ENCODE results near the gene TMIE. TPM values are rescaled to one million over a fixed set of nuclear protein-coding genes. Genes with fewer than 3 reads are reported as not detected.

Gene TMIE
- total RNA-seq, 2 experiments from 2014 or later = 1.5 to 1.6 TPM

- CTCF ChIA-PET = no interaction called here
- H3K9me3 Mint-ChIP-seq (ENCODE audit: low read depth) = no peaks in the 10 kb centered on the region
- H3K27me3 Mint-ChIP-seq = no peaks in the 10 kb centered on the region
- ATAC-seq (no peak), DNase-seq (peak; percentile 2)
- H3K36me3 Mint-ChIP-seq (ENCODE audit: low read depth) = no peaks in the 10 kb centered on the region
- H3K27ac Mint-ChIP-seq = no peak overlapping the region
- no peaks in the 10 kb centered on the region for H3K4me1 Mint-ChIP-seq
- no peak overlapping the region for H3K4me3 Mint-ChIP-seq
- intact Hi-C loops (cut with DNase I, micrococcal nuclease) = no loop called here
- POLR2A ChIA-PET = no interaction called here
Measured at GRCh38 chr3:46712191-46713049, 11.2 kb downstream of the TMIE start.

DNA sequence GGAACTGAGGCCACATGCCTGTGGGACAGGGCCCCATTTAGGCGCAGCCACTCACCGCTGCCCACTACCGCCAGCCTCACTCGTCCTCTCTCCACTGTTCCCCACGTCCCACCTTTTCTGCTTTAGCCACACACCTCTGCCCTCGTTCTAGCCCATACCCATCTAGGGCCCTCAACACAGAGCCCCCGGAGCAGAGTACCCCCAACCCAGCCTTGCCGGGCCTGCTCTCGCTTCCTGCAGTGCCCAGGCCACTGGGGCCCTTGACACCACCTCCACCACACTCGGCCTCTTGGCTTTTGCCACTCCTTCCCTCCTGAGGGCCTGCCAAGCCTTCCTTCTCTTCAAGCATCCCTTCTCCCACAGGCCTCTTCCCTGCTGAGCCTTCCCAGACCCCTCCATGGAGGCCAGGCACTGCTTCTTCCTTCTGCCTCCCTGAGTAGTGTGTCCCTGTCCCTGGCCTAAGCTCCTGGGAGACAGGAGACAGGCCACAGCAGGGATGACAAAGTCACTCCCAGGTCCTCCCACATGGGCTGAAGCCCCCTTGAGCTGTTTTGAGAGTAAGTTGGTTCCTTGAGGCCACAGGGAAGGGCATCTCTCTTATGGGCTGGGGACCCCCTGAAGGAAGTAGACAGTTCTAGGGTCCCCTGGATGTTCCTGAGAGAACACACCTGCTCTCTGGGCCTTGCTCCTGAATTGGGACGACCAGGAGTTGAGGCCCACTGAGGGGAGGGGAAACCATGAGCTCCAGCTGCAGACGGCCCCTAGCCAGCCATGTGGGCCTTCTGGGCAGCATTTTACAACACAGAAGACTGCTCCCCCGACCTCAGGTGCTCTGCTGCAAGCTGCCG is 12.1 kb downstream of the TMIE start:
- intact Hi-C loops (cut with DNase I, micrococcal nuclease) = no loop called here
- DNase-seq (peak; percentile 2), ATAC-seq (no peak)
- Mint-ChIP-seq H3K27me3 (peaks cover under 1% of the 10 kb centered on the region), H3K27ac (no peak overlapping the region), H3K36me3 (ENCODE audit: low read depth) (no peaks in the 10 kb centered on the region), H3K4me1 (no peaks in the 10 kb centered on the region), H3K4me3 (no peak overlapping the region), H3K9me3 (ENCODE audit: low read depth) (no peaks in the 10 kb centered on the region)
- CTCF ChIA-PET = no interaction called here
- POLR2A ChIA-PET = no interaction called here

DNA sequence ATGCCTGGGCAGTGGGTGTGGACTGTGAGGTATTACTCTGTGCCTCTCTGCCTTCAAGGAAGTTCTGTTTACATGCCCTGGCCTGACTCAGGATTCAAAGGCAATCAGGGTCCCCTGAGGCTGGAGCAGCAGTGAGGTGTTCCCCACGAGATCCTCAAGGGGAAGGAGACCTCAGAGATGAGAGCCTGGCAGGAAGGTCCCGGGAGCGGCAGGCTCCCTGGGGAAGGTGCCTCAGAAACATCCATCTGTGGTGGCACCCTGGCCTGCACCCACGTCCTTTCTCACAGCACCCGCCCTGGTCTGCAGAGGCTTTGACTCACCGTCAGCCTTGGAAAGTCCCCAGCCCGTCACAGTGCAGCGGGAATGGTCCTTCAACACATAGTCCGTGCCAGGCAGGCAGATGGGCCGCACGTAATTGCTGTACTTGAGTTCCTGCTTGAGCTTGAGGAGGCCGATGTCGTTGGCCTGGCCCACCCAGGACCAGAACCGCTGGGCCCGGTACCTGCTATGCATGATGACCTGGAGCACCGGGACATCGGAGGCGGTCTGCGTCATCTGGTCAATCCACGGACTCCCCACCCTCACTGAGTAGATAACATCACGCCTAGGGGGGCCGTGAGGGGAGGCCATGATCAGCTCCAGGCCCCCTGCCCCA is 12.8 kb downstream of the TMIE start:
- ChIA-PET CTCF (interaction anchor here (0.7 to 1.0 kb wide), 2 partner anchors 10 to 11 kb away, joined by 3 read pairs; no protein-coding TSS in a partner anchor), POLR2A (no interaction called here)
- peaks cover 5% of the 10 kb centered on the region for H3K27me3 Mint-ChIP-seq
- intact Hi-C loops (cut with DNase I, micrococcal nuclease) = no loop called here
- no peak overlapping the region for H3K4me3 Mint-ChIP-seq
- peak; percentile 58 for DNase-seq
- no peaks in the 10 kb centered on the region for H3K36me3 Mint-ChIP-seq (ENCODE audit: low read depth)
- peak; percentile 78 for ATAC-seq
- H3K9me3 Mint-ChIP-seq (ENCODE audit: low read depth) = no peaks in the 10 kb centered on the region
- no peak overlapping the region for H3K27ac Mint-ChIP-seq
- H3K4me1 Mint-ChIP-seq = no peaks in the 10 kb centered on the region

DNA sequence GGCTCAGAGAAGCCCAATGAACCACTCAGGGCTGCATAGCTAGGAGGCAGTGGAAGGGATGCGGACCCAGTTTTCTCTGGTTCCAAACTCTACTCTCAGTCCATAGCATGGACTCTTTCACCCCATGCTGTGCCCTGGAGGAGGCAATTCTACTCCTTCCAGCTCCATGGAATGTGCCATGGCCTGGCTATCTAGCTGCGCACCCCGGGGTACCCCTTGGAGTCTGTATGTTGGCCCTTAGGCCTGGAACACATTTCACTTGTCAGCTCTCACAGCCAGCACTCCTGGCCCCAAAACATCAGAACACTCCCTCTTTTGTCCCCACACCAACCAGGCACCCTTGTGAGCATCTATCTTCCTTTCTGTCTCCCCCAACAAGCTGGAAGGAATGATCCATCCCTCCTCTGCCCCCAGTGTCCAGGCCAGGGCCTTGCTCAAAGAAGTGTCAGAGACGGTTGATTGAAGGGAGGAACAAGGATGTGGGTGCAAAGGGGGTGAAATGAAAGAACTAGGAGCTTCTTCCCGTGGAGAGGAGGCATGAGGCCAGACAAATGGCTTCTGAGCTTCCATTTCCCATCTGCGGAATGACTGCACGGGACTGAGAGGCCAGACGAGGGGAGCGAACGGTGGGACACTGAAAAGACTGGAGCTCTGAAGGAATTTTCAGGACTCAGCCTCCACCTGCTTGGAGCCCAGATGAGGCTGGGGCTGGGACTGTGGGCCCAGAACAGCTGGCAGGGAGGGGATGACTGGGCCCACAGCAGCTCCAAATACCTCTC is 13.7 kb downstream of the TMIE start:
- ATAC-seq = no peak
- H3K27ac Mint-ChIP-seq = no peak overlapping the region

DNA sequence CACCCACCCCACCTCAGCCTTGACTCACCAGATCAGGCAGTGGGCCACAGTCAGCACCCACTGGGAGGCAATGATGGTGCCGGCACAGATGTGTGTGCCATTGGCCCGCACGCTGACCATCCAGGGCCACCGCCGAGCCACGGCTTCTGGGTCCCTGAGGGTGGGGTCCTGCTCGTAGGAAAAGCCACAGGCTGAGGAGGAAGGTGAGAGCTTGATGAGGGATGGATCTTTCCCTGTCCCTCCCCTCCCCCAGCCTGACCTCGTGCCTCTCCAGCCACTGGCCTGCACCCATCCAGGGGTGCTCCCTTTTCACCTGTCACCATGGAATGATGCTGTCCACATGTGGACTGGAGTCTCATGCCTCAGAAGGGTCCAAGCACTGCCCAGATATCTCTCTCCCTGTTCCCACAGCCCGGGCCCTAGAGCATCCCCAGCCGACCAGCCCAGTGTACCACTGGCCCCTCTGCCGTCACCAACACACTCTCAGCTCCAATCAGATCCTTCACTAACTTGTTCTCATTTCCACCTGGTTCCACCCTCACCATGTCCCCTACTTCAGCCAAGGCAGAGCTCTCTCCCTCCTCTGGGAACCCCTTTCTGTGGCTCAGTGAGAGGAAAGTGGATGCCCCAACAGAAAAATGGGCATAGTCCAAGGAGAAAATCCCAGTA is 14.4 kb downstream of the TMIE start:
- Mint-ChIP-seq H3K36me3 (ENCODE audit: low read depth) (no peaks in the 10 kb centered on the region), H3K4me1 (no peaks in the 10 kb centered on the region), H3K9me3 (ENCODE audit: low read depth) (no peaks in the 10 kb centered on the region), H3K27ac (no peak overlapping the region), H3K27me3 (peaks cover 9% of the 10 kb centered on the region), H3K4me3 (no peak overlapping the region)
- intact Hi-C loops (cut with DNase I, micrococcal nuclease) = no loop called here
- no peak for ATAC-seq
- DNase-seq = no peak
- ChIA-PET POLR2A (no interaction called here), CTCF (interaction anchor here (0.8 to 1.3 kb wide), 2 partner anchors 22 to 179 kb away, joined by 3 read pairs; partner anchors contain the start of gene ALS2CL)

More for the DNA sequence above, 13.7 kb downstream of the TMIE start:
- Mint-ChIP-seq H3K4me1 (no peaks in the 10 kb centered on the region), H3K9me3 (ENCODE audit: low read depth) (no peaks in the 10 kb centered on the region), H3K36me3 (ENCODE audit: low read depth) (no peaks in the 10 kb centered on the region), H3K27me3 (peaks cover 7% of the 10 kb centered on the region), H3K4me3 (no peak overlapping the region)
- DNase-seq = no peak
- POLR2A ChIA-PET = no interaction called here
- intact Hi-C loops (cut with DNase I, micrococcal nuclease) = no loop called here
- CTCF ChIA-PET = interaction anchor here (0.7 to 1.3 kb wide), 4 partner anchors 10 to 180 kb away, joined by 3 read pairs; partner anchors contain the start of gene ALS2CL

- H3K4me3 Mint-ChIP-seq = no peak overlapping the region
- no peak overlapping the region for H3K27ac Mint-ChIP-seq
- H3K9me3 Mint-ChIP-seq (ENCODE audit: low read depth) = no peaks in the 10 kb centered on the region
- POLR2A ChIA-PET = no interaction called here
- intact Hi-C loops (cut with DNase I, micrococcal nuclease) = no loop called here
- H3K27me3 Mint-ChIP-seq = peaks cover 14% of the 10 kb centered on the region
- no peaks in the 10 kb centered on the region for H3K36me3 Mint-ChIP-seq (ENCODE audit: low read depth)
- CTCF ChIA-PET = interaction anchor here (1.0 kb wide), 2 partner anchors 94 to 227 kb away, joined by 3 read pairs; no protein-coding TSS in a partner anchor
- ATAC-seq (no peak), DNase-seq (no peak)
- H3K4me1 Mint-ChIP-seq = no peaks in the 10 kb centered on the region
Measured at GRCh38 chr3:46716461-46717441, 15.6 kb downstream of the TMIE start.

DNA sequence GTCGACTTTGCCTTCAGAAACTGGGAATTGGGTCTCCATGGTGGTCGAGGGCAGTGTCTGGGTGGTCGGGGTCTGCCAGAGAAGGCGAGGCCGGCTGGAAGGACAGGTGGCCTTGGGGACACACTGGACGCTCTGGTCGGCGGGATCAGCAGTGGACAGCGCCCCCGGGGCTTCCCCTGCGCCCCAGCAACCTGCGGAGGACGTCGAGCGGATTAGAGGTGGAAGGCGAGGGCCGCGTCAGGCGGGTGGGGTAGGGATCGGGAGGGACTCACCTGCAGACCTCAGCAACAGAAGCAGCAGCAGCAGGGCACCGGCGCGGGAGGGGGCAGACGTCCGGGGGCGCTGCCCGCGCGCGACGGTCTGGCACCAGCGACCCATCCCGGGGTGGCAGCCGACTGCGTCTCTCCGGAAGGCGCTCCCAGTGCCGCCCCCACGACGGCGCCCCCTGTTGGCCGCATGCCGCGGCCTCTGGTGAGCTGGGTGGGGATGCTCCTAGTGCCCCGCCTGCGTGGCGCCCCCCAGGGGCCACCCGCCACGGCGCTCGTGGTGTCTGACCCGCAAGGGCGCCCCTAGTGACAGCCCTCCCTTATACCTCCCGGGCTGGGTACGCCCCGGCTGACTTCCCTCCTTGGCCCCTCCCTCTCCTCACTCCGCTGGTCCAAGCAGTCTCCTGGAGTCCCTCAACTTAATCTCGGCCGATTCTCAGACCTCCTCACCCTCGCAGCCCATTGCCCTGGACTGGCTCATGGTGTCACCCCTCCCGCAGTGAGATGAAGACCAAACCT is 16.4 kb downstream of the TMIE start, which contains the start of gene PRSS50:
Gene PRSS50, minus strand, starts transcription at position 423 of the 785 bp plus-strand sequence. Its CDS starts 45 bp downstream, at position 378.
- H3K27me3 Mint-ChIP-seq = peaks cover 14% of the 10 kb centered on the region
- ATAC-seq (peak; percentile 82), DNase-seq (peak; percentile 73)
- no peak within 1 kb of the TSS for H3K4me3 Mint-ChIP-seq
- H3K36me3 Mint-ChIP-seq (ENCODE audit: low read depth) = no peaks in the 10 kb centered on the region
- CTCF ChIA-PET = interaction anchor here (0.8 to 1.3 kb wide), 5 partner anchors 15 to 228 kb away, joined by 3 to 4 read pairs (median 3); partner anchors contain the start of gene MYL3
- POLR2A ChIA-PET = no interaction called here
- intact Hi-C loops (cut with DNase I, micrococcal nuclease) = no loop called here
- H3K27ac Mint-ChIP-seq = no peak within 1 kb of the TSS
- no peaks in the 10 kb centered on the region for H3K4me1 Mint-ChIP-seq
- no peaks in the 10 kb centered on the region for H3K9me3 Mint-ChIP-seq (ENCODE audit: low read depth)

GRCh38 chr3:46719044-46719565 is 17.9 kb downstream of the TMIE start:
- H3K36me3 Mint-ChIP-seq (ENCODE audit: low read depth) = no peaks in the 10 kb centered on the region
- intact Hi-C loops (cut with DNase I, micrococcal nuclease) = no loop called here
- no peak overlapping the region for H3K27ac Mint-ChIP-seq
- DNase-seq = no peak
- no peaks in the 10 kb centered on the region for H3K4me1 Mint-ChIP-seq
- no peak overlapping the region for H3K4me3 Mint-ChIP-seq
- peaks cover 14% of the 10 kb centered on the region for H3K27me3 Mint-ChIP-seq
- CTCF ChIA-PET = interaction anchor here (0.6 to 1.3 kb wide), 4 partner anchors 16 to 231 kb away, joined by 3 to 8 read pairs (median 4); no protein-coding TSS in a partner anchor
- POLR2A ChIA-PET = no interaction called here
- ATAC-seq = no peak
- H3K9me3 Mint-ChIP-seq (ENCODE audit: low read depth) = no peaks in the 10 kb centered on the region

DNA sequence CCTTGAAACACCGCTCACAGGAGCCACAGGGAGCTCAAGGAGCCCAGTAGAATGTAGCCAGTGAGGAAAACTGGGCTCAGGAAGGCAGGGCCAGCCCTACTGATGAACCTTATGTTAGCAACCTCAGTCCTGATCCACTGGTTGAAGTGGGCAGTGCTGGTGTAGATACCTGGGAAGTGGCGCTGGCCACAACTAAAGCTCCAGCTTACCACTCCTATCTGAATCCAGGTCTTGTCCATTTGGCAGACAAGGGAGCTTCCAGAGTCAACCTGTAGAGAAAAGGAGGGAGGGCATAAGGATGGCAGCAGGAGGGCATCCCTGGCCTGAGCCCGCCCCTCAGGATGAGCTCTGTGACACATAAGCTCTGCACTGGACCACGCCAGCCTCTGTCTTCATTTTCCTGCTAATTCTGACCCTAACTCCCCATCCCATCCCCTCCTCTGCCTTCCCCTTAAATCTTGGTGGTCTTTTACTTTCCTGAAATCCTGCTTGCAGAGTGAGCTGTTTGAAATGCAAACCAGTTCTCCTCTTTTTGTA is 18.6 kb downstream of the TMIE start:
- CTCF ChIA-PET = interaction anchor here (0.7 to 1.4 kb wide), 3 partner anchors 10 to 231 kb away, joined by 3 to 8 read pairs (median 5); no protein-coding TSS in a partner anchor
- ATAC-seq (no peak), DNase-seq (no peak)
- Mint-ChIP-seq H3K4me1 (no peaks in the 10 kb centered on the region), H3K4me3 (no peak overlapping the region), H3K27ac (no peak overlapping the region), H3K27me3 (peaks cover 14% of the 10 kb centered on the region), H3K36me3 (ENCODE audit: low read depth) (no peaks in the 10 kb centered on the region), H3K9me3 (ENCODE audit: low read depth) (no peaks in the 10 kb centered on the region)
- intact Hi-C loops (cut with DNase I, micrococcal nuclease) = no loop called here
- POLR2A ChIA-PET = interaction anchor here (0.6 kb wide), 1 partner anchor 195 kb away, joined by 4 read pairs; no protein-coding TSS in a partner anchor
